CD4-positive, alpha-beta T cell (primary cell): ENCODE results near the gene LEPR. TPM values are rescaled to one million over a fixed set of nuclear protein-coding genes. Genes with fewer than 3 reads are reported as not detected.

Source experiments
- ATAC-seq: fragments of 200-7000 bp; cut with Tn5 transposase; one replicate; pipeline ENCODE4 v1.10.0; 2022; ENCODE audit warnings: mild to moderate bottlenecking; ENCODE audit not compliant: poor library complexity
- CTCF ChIA-PET: fragments of 350-600 bp; sonication (Branson Sonifier 250); formaldehyde crosslinking; loops from one replicate; lab custom pipeline; 2021; ENCODE audit warnings: antibody characterized with exemption, inconsistent platforms; lab: Charles Lee
- POLR2A ChIA-PET: fragments of 350-600 bp; sonication (Branson Sonifier 250); formaldehyde crosslinking; loops from one replicate; lab custom pipeline; 2021; ENCODE audit warnings: antibody characterized with exemption, inconsistent platforms; lab: Charles Lee
- DNase-seq, 14 experiments: peaks; one replicate each; pipeline ENCODE4 v3.0.0-alpha.2; 2013 to 2020; ENCODE audit warnings: mixed read lengths in 2 of 14
- H3K27ac ChIP-seq, 2 donors: one replicate each; pipeline versions ENCODE4 v1.5.1 to v1.7.0; 2013; ENCODE audit warnings: low read length in 2 of 2, low read depth in 1 of 2, mild to moderate bottlenecking in 1 of 2
- H3K27me3 ChIP-seq, 2 experiments: 1 replicate in 1 of 2; 2 replicates in 1 of 2; pipeline versions ENCODE4 v1.6.1 to v1.7.0; 2013; ENCODE audit warnings: low read length in 2 of 2, control low read depth in 1 of 2, mild to moderate bottlenecking in 1 of 2, moderate library complexity in 1 of 2; ENCODE audit not compliant: insufficient read depth in 2 of 2, control insufficient read depth in 1 of 2
- H3K36me3 ChIP-seq: one replicate; pipeline ENCODE4 v1.6.1; 2013; ENCODE audit warnings: low read length, control low read depth; ENCODE audit not compliant: insufficient read depth
- H3K4me1 ChIP-seq: one replicate; pipeline ENCODE4 v1.6.1; 2013; ENCODE audit warnings: low read length, control low read depth; ENCODE audit not compliant: insufficient read depth
- H3K4me3 ChIP-seq: one replicate; pipeline ENCODE4 v1.5.1; 2013; ENCODE audit warnings: mild to moderate bottlenecking, low read length, moderate library complexity
- H3K9me3 ChIP-seq, 2 experiments: 1 replicate in 1 of 2; 2 replicates in 1 of 2; pipeline versions ENCODE4 v1.6.1 to v1.7.0; 2013; ENCODE audit warnings: low read length in 2 of 2, mild to moderate bottlenecking in 2 of 2, control low read depth in 1 of 2, moderate library complexity in 1 of 2; ENCODE audit not compliant: control insufficient read depth in 1 of 2, insufficient read depth in 1 of 2
- H3K27ac Mint-ChIP-seq: one replicate; pipeline ENCODE4 v1.8.0; 2020; ENCODE audit warnings: mixed read lengths
- H3K27me3 Mint-ChIP-seq: one replicate; pipeline ENCODE4 v1.8.0; 2021; ENCODE audit warnings: mixed read lengths
- H3K36me3 Mint-ChIP-seq: one replicate; pipeline ENCODE4 v1.8.0; 2021; ENCODE audit warnings: low read depth, mixed read lengths
- H3K4me1 Mint-ChIP-seq: one replicate; pipeline ENCODE4 v1.8.0; 2021; ENCODE audit warnings: low read depth, mixed read lengths
- H3K4me3 Mint-ChIP-seq: one replicate; pipeline ENCODE4 v1.8.0; 2020; ENCODE audit warnings: mild to moderate bottlenecking, mixed read lengths
- H3K9me3 Mint-ChIP-seq: one replicate; pipeline ENCODE4 v1.8.0; 2020; ENCODE audit warnings: mixed read lengths
- CTCF ChIP-seq: fragments of 200-600 bp; IDR thresholded peaks from one replicate; pipeline ENCODE4 v1.8.0; 2022; ENCODE audit warnings: antibody characterized with exemption, mild to moderate bottlenecking
- intact Hi-C, 2 experiments: fragments of 100-400 bp; cut with DNase I in 1 of 2; cut with micrococcal nuclease in 1 of 2; formaldehyde crosslinking; loops; one replicate each; pipeline versions ENCODE4 v1.15.1 to v1.9.0; 2023 to 2025; cut with DNase I, micrococcal nuclease
- total RNA-seq, 174 experiments: library from RNA in 2 of 174; stranded (reverse) in 2 of 174; gene quantifications; one replicate each; pipeline ENCODE4 v1.2.3 and lab custom pipeline; 2021 to 2026

LEPR gene
- total RNA-seq, 2 experiments from 2014 or later = 0.58 to 0.59 TPM

GRCh38 chr1:65456481-65456880 is 36.0 kb downstream of the LEPR start:
- H3K4me1 Mint-ChIP-seq = peaks cover 31% of the 10 kb centered on the region
- intact Hi-C loops = no loop called here
- ChIA-PET POLR2A (no interaction called here), CTCF (no interaction called here)
- Histone ChIP-seq H3K36me3 (no peaks in the 10 kb centered on the region), H3K4me1 (no peaks in the 10 kb centered on the region), H3K4me3 (no peak overlapping the region), H3K9me3 (no peaks in the 10 kb centered on the region), H3K27ac (no peak overlapping the region), H3K27me3 (no peaks in the 10 kb centered on the region)
- H3K36me3 Mint-ChIP-seq = peaks cover 10% of the 10 kb centered on the region
- H3K27ac Mint-ChIP-seq = no peak overlapping the region
- DNase-seq (no peak), ATAC-seq (no peak)
- no peaks in the 10 kb centered on the region for H3K27me3 Mint-ChIP-seq
- no peak for TF ChIP-seq CTCF
- H3K9me3 Mint-ChIP-seq = peaks cover 4% of the 10 kb centered on the region
- no peak overlapping the region for H3K4me3 Mint-ChIP-seq

- POLR2A ChIA-PET = interaction anchor here (0.9 to 1.5 kb wide), 2 partner anchors 38 to 242 kb away, joined by 3 to 5 read pairs; partner anchors contain the start of genes LEPR and LEPROT
- no peak for TF ChIP-seq CTCF
- Histone ChIP-seq H3K27me3 (no peaks in the 10 kb centered on the region), H3K36me3 (no peaks in the 10 kb centered on the region), H3K27ac (no peak overlapping the region), H3K4me1 (no peaks in the 10 kb centered on the region), H3K9me3 (no peaks in the 10 kb centered on the region), H3K4me3 (no peak overlapping the region)
- intact Hi-C loops = no loop called here
- DNase-seq (peak in 1 of 14 experiments; percentile 6), ATAC-seq (no peak)
- CTCF ChIA-PET = no interaction called here
- Mint-ChIP-seq H3K4me1 (peaks cover 31% of the 10 kb centered on the region), H3K27me3 (no peaks in the 10 kb centered on the region), H3K36me3 (peaks cover 10% of the 10 kb centered on the region), H3K27ac (no peak overlapping the region), H3K9me3 (peaks cover 4% of the 10 kb centered on the region), H3K4me3 (no peak overlapping the region)
Measured at GRCh38 chr1:65457868-65458267, 37.4 kb downstream of the LEPR start.

GRCh38 chr1:65458730-65459396 is 38.4 kb downstream of the LEPR start:
- H3K4me1 ChIP-seq = no peaks in the 10 kb centered on the region
- ChIA-PET POLR2A (interaction anchor here (0.7 kb wide), 1 partner anchor 39 kb away, joined by 3 read pairs; the partner anchor contains the start of genes LEPR and LEPROT), CTCF (interaction anchor here (0.7 kb wide), 1 partner anchor 18 kb away, joined by 3 read pairs; no protein-coding TSS in a partner anchor)
- no peaks in the 10 kb centered on the region for H3K36me3 ChIP-seq
- H3K27ac ChIP-seq = no peak overlapping the region
- ATAC-seq = no peak
- peaks cover 10% of the 10 kb centered on the region for H3K36me3 Mint-ChIP-seq
- intact Hi-C loops = no loop called here
- H3K27ac Mint-ChIP-seq = no peak overlapping the region
- H3K27me3 ChIP-seq = no peaks in the 10 kb centered on the region
- H3K4me3 Mint-ChIP-seq = no peak overlapping the region
- H3K9me3 Mint-ChIP-seq = peaks cover 4% of the 10 kb centered on the region
- H3K4me1 Mint-ChIP-seq = peaks cover 31% of the 10 kb centered on the region
- no peak for DNase-seq
- TF ChIP-seq CTCF = no peak
- no peak overlapping the region for H3K4me3 ChIP-seq
- no peaks in the 10 kb centered on the region for H3K27me3 Mint-ChIP-seq
- no peaks in the 10 kb centered on the region for H3K9me3 ChIP-seq
